Mononuclear cell (primary cell): ENCODE results near the gene RAB42. TPM values are rescaled to one million over a fixed set of nuclear protein-coding genes. Genes with fewer than 3 reads are reported as not detected.
"Not testable (repeated sequence)": the region's sequence is repeated elsewhere in the genome, so short reads cannot be mapped to it uniquely, and the experiment has no call there.

Source experiments
- H3K27me3 ChIP-seq: 2 replicates; pipeline ENCODE4 v1.6.0; 2011; ENCODE audit warnings: low read length, control low read depth; ENCODE audit not compliant: insufficient read depth
- H3K4me1 ChIP-seq: 2 replicates; pipeline ENCODE4 v1.5.1; 2011; ENCODE audit warnings: mild to moderate bottlenecking, low read length, control low read depth; ENCODE audit not compliant: insufficient read depth
- H3K4me3 ChIP-seq: 2 replicates; pipeline ENCODE4 v1.5.1; 2011; ENCODE audit warnings: mild to moderate bottlenecking, low read length, moderate library complexity
- H3K9me3 ChIP-seq: 2 replicates; pipeline ENCODE4 v1.5.1; 2011; ENCODE audit warnings: low read depth, mild to moderate bottlenecking, control low read depth, low read length
- total RNA-seq: library from RNA; depleted of rRNA; stranded (reverse); fragments of >200 nt; gene quantifications from one replicate; pipeline ENCODE4 v1.2.3, GENCODE V29; 2012

Gene RAB42
- total RNA-seq, 1 donor, result 0.52 TPM

DNA sequence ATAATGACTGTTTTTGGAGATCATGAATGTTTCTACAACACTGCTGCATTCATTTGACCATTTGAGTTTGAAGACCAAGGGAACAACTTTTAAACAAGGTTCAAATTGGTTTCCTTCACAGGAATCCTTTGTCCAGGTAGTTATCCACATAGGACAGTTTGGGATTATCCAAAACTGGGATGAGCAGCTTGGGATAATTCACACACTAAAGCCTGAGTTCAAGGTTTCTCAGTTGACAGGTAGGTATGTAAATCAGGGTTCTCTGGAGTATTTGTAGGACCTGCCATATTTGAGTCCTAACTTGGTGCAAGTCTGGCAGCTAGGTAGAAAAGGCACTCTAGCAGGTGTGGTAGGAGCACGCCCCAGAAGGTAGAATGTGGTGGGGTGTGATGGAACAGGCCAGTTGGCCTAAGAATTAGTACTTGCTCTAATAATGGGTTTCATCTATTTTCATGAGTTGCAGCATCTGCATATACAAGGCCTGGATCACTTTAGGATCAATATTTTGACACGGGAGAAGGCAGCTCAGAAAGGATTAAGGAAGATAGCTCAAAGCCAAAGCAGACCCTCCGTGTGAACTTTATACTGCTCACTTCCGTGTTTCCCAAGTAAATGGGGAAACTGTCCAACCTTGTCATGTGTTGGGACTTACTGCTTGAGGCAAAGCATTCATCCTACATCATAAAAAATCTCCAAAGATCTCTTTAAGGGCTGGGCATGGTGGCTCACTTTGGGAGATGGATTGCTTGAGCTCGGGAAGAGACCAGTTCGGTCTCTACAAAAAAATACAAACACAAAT is 14.1 kb upstream of the RAB42 start:
- no peak overlapping the region for H3K4me3 ChIP-seq
- peaks cover 35% of the 10 kb centered on the region for H3K4me1 ChIP-seq
- H3K9me3 ChIP-seq, result no peaks in the 10 kb centered on the region
- H3K27me3 ChIP-seq, result no peaks in the 10 kb centered on the region

DNA sequence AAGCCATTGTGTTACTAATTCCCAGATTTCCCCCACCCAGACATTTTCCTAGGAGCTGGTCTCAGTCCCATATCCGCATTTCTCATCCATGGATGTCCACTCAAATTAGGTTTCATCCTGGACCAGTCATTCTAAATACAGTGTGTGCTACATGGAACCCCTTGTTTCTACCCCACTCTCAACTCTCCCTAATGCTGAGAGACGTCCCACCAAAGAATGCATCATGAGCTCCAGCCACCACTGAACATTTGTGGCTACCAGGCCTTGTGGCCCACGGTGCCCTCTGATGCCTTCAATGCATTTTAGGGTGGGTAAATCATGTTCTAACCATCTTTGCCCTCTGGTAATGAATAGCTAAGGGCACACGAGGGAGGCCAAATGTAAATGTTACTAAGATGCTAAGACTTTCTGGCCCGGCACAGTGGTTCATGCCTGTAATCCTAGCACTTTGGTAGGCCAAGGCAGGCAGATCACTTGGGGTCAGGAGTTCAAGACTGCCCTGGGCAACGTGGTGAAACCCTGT is 13.3 kb upstream of the RAB42 start:
- no peak overlapping the region for H3K4me3 ChIP-seq
- no peaks in the 10 kb centered on the region for H3K27me3 ChIP-seq
- peaks cover 38% of the 10 kb centered on the region for H3K4me1 ChIP-seq
- no peaks in the 10 kb centered on the region for H3K9me3 ChIP-seq

DNA sequence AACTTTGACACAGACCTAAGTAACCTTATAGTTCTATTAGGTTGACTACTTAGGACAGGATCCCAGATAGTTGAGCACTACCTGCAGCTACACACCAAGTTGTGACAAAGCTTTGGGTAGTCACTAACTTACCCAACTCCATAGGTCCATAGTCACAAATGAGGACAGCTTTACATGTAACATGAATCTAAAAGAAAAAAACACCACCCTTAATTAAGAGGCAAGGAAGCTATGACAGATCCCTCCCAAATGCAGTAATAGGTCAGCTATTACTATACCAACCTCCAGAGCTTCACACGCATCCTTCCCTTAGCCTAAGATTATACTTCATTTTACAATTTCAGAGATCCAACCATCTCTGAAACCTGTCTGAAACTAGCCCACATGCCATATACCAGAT is 12.7 kb upstream of the RAB42 start:
- no peak overlapping the region for H3K4me3 ChIP-seq
- H3K9me3 ChIP-seq, result no peaks in the 10 kb centered on the region
- no peaks in the 10 kb centered on the region for H3K27me3 ChIP-seq
- peaks cover 38% of the 10 kb centered on the region for H3K4me1 ChIP-seq

DNA sequence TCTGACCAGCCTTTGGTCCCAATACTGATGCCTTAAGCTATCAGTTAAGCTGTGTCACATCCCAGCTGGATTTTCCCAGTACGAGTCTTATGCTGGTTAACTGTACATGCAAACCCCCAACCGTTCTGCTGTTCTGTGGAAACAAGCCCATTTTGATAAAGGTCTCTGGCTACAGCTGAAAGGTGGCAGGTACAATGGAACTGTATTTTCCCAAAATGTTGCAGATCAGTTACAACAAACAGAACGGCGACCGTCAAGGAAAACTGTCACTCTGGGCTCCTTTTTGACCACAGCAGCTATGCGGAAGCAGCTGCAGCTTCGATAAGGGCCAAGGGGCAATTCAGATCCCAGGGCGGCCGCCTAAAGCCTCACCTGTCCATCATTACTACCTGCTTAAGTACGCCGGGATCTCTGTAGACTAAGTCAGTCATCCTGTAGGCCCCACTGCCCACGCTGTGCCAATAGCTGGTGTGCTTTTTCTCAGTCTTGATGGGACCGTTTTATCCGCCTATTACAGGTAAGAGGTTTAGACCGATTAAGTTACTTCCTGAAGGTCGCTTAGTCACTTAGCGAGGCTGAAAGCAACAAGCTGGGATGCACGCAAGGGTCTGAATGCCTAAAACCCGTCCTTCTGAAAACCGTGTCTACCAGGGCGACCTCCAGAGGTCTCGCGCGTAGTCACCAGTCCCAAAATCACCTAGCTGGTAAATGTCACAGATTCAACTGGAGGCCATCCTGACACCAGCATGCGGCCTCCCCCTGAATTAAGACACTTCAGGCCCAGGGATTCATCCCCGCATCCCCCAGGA is 11.1 kb upstream of the RAB42 start:
- peak overlapping the region; percentile 92 for H3K4me3 ChIP-seq
- H3K4me1 ChIP-seq, result peaks cover 38% of the 10 kb centered on the region
- no peaks in the 10 kb centered on the region for H3K27me3 ChIP-seq
- no peaks in the 10 kb centered on the region for H3K9me3 ChIP-seq

DNA sequence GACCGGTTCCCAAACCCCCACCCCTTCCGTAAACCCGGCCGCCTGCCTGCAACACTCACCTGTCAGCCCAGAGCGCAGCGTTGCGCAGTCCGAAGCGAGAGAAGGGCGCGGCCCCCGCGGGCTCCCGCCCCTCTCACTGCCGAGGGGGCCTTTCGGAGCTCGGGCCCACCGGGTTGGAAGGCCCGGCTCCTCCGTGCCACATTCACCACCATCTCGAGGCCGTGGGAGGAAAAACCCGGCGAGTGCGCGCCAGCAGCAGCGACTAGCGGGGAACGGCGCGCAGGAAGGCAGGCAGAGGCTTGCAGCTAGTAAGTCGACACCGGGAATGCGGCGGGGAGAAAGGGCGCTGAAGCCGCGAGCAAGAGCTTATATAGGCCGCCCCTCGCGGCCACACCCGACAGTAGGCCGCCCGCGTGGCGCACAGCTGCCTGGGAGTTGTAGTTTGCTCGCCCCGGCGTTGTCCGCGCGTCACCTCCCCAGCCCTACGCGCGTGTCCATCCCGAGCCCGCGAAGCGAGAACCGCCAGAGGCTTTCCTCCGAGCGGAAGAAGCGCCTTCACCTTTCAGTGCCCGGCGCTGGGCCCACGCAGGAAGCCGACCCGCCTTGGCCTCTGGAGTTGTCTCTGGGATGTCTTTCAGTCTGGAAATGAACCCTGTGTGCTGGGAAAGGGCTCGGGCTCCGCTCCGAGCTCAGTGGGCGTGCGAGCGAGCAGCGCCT is 10.4 kb upstream of the RAB42 start:
- H3K27me3 ChIP-seq, result no peaks in the 10 kb centered on the region
- H3K4me3 ChIP-seq, result peak overlapping the region; percentile 92
- peaks cover 38% of the 10 kb centered on the region for H3K4me1 ChIP-seq
- H3K9me3 ChIP-seq, result no peaks in the 10 kb centered on the region

DNA sequence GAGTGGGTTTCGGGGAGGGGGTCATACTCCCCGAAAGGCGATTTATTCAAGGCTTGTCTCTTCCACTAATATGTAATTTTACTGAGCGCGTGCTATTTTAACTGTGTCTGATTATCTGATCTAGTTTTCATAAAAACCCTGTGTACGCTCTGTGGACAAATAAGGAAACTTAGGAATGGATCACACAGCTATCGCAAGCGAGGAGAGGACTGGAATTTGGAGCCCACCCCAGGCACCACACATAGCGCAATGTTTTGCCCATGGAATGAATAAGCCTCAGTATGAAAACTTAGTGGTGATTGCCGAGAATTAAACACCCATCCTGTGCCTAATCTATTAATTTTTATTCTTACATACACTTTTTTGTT is 9.8 kb upstream of the RAB42 start:
- no peaks in the 10 kb centered on the region for H3K27me3 ChIP-seq
- peaks cover 36% of the 10 kb centered on the region for H3K4me1 ChIP-seq
- peak overlapping the region; percentile 92 for H3K4me3 ChIP-seq
- H3K9me3 ChIP-seq, result no peaks in the 10 kb centered on the region

DNA sequence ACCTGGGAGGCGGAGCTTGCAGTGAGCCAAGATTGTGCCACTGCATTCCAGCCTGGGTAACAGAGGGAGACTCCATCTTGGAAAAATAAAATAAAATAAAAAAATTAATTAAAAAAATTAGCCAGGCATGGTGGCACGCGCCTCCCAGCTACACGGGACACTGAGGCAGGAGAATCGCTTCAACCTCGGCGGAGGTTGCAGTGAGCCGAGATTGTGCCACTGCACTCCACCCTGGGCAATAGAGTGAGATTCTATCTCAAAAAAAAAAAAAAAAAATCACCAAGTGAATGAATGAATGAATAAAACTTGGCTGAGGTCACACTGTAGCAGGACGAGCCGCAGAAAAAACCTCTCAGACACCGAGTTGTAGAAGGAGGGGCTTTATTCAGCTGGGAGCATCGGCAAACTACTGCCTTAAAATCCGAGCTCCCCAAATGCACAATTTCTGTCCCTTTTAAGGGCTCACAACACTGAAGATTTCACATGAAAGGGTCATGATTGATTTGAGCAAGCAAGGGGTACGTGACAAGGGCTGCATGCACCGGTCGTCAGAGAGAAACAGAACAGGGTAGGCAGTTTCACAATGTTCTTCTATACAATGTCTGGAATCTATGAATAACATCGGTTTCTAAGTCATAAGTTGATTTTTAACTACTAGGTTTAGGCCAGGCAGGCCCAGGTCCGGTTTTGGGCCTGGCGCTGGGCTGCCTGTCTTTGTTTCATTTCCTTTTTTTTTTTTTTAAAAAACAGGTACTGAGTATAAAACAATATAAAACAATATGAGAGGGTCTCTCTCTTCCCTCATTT is 5.3 kb upstream of the RAB42 start:
- H3K9me3 ChIP-seq, H3K4me3 ChIP-seq, H3K27me3 ChIP-seq: not testable (repeated sequence)
- peaks cover 20% of the 10 kb centered on the region for H3K4me1 ChIP-seq

DNA sequence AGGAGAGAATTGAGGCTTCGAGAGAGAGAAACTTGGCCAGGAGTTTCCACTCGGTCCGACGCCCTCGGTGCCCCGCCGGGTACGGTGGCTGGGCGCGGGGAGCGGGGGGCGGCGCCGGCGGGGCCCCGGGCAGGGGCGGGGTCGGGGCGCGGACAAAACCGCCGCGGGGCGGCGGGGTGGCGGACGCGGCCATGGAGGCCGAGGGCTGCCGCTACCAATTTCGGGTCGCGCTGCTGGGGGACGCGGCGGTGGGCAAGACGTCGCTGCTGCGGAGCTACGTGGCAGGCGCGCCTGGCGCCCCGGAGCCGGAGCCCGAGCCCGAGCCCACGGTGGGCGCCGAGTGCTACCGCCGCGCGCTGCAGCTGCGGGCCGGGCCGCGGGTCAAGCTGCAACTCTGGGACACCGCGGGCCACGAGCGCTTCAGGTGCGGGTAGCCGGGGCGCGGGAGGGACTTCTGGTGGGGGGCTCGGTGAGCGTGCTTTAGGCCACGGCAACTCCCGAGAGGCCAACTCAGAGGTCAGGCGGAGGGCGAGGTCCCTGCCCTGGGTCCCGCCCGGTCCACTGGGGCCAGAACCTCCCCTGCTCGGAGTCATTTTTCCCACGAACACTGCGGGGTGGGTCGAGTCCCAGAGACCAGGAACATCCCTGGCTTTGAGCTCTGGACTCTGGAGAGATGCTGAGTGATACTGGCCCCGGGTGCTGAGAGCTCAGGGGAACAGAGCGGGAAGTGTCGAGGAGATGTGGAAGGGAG is 431 bp downstream of the RAB42 start:
- H3K4me3 ChIP-seq, result no peak overlapping the region
- H3K4me1 ChIP-seq, result peaks cover 15% of the 10 kb centered on the region
- no peaks in the 10 kb centered on the region for H3K9me3 ChIP-seq
- no peaks in the 10 kb centered on the region for H3K27me3 ChIP-seq

DNA sequence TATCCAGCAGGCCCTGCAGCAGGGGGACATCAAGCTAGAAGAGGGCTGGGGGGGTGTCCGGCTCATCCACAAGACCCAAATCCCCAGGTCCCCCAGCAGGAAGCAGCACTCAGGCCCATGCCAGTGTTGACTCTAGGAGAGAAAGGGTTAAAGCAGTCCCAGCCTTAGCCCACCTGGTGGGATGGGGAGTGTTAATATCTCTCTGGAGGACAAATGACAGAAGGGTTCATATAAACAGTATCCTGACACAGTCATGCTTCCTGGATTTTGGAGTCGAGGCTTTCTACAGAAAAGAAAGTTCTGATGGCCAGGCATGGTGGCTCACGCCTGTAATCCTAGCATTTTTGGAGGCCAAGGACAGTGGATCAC is 1.9 kb downstream of the RAB42 start:
- H3K4me3 ChIP-seq, H3K27me3 ChIP-seq, H3K9me3 ChIP-seq: not testable (repeated sequence)
- peaks cover 15% of the 10 kb centered on the region for H3K4me1 ChIP-seq

DNA sequence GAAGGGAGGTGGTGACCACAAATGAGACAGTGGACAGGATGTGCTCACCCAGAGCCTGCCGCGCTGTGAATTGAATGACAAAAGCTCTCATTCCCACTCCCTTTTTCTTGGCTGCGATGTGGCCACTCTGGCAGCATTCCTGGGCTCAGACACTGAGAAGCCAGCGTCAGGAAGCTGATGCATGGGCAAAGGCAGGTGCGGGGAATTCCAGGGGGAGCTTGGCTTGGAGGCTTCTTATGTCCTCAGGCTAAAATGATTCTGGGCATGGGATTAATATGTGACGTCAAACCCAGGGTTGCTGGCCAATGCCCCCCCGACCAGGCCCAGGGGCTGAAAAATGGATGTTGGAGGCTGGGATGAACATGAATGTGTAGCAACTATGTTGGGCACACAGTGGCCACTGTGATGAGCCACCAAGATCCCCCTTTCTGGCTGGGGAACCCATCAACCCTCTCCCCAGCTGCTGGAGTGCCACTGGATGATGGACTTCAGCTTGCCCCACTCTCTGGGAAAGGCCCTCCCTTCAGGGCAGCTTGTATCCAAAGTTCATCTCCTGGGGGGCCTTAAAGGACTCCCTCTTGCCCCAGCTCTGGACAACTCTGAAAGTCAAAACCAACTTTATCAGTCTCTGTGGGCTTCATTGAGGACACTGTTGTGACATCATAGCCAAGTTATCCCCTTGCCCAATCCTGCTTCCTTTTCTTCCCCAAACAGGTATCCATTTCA is 2.8 kb downstream of the RAB42 start:
- not testable (repeated sequence) for H3K27me3 ChIP-seq, H3K9me3 ChIP-seq, H3K4me3 ChIP-seq
- H3K4me1 ChIP-seq, result peaks cover 15% of the 10 kb centered on the region

DNA sequence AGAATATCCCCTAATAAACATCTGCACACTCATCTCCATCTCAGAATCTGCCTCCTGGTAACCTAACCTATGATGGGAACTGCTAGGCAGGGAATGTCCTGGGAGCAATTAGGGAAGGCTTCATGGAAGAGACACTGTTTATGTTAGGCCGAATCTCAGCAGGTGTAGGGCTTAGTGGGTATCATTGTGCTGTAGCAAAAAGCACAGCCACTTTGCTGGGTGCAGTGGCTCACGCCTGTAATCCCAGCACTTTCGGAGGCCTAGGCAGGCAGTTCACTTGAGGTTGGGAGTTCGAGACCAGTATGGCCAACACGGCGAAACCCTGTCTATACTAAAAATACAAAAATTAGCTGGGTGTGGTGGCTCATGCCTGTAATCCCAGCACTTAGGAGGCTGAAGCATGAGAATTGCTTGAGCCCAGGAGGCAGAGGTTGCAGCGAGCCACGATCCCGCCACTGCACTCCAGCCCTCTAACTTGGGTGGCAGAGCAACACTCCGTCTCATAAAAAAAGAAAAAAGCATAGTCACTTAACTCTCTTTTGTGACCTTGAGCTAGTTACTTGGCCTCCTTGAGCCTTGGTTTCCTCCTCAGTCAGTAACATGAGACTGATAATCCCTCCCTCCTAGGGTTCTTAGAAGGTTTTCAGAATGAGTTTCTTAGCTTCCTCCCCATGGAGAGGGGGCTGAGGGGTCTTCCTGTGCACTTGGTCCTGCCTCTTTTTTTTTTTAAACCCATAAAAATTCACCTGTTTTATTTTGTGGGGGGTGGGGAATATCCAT is 3.5 kb downstream of the RAB42 start:
- Histone ChIP-seq H3K27me3 (no peaks in the 10 kb centered on the region), H3K9me3 (no peaks in the 10 kb centered on the region), H3K4me1 (peaks cover 12% of the 10 kb centered on the region), H3K4me3 (no peak overlapping the region)

DNA sequence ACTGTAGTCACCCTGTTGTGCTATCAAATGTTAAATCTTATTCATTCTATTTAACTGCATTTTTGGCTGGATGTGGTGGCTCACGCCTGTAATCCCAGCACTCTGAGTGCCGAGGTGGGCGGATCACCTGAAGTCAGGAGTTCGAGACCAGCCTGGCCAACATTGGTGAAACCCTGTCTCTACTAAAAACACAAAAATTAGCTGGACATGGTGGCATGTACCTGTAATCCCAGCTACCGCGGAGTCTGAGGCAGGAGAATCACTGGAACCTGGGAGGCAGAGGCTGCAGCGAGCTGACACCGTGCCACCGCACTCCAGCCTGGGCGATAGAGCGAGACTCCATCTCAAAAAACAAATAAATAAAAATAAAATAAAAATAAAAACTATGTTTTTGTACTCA is 4.2 kb downstream of the RAB42 start:
- not testable (repeated sequence) for H3K27me3 ChIP-seq, H3K4me3 ChIP-seq

DNA sequence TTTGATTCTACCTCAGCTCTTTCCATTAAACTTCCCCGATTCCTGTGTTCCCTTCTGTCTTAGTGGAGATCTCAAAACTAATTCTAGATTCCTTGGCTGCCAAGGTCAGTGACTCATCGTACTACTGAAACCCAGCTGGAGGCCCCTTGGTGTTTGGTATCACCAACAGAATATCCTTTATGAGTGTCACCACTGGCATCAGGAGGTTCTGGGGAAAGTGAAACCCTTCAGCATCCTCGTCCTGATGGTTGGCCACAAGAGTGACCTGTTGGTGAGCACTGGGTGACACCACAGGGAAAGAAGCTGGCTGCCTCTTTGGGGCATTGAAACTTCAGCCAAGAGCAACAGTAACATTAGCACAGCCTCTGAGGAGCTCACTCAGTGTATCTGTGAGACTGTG is 9.6 kb downstream of the RAB42 start:
- Histone ChIP-seq H3K4me3 (no peak overlapping the region), H3K27me3 (no peaks in the 10 kb centered on the region), H3K4me1 (no peaks in the 10 kb centered on the region), H3K9me3 (no peaks in the 10 kb centered on the region)

More for the DNA sequence above, 4.2 kb downstream of the RAB42 start:
- H3K4me1 ChIP-seq, result peaks cover 12% of the 10 kb centered on the region
- not testable (repeated sequence) for H3K9me3 ChIP-seq
